ENCODE results near the gene HAUS8. TPM values are rescaled to one million over a fixed set of nuclear protein-coding genes. Genes with fewer than 3 reads are reported as not detected.
A peak's percentile ranks its signal among the peaks of the same experiment; 100 is the strongest.

Gene HAUS8
- total and polyA plus RNA-seq, 2 of the 4 experiments (the other 2 are of a cell fraction) = 3.4 to 14.2 TPM

DNA sequence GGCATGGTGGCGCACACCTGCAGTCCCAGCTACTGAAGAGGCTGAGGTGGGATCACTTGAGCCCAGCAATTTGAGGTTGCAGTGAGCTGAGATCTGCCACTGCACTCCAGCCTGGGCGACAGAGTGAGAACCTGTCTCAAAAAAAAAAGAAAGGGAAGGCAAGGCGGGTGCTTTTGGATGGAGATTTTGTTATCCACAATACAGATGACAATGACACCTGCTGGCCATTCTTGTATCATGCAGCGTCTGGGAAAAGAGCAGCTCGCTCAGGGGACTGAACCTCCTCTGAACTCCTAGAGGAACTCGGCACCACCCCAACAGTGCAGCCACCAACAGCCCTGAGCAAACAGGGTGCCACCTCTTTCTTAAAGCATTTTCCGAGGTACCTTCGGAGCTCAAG is 22.8 kb downstream of the HAUS8 start:
- H3K18ac ChIP-seq (ENCODE audit: low read depth, low read length) = no peak overlapping the region
- POLR2A ChIA-PET (ENCODE audit: unreplicated experiment) = interaction anchor here (0.5 kb wide), 1 partner anchor 265 kb away, joined by 10 read pairs; no protein-coding TSS in a partner anchor
- dilution Hi-C loops (cut with HindIII; ENCODE audit: low sequenced_read_pairs, unreplicated experiment) = no loop called here
- CTCF ChIA-PET = interaction anchor here (0.5 to 1.3 kb wide), 17 partner anchors 9 to 829 kb away, joined by 3 to 8 read pairs (median 4); no protein-coding TSS in a partner anchor
- H3K14ac ChIP-seq (replicated peaks; ENCODE audit: low read depth, low read length) = no peak overlapping the region
- no peak overlapping the region for H2BK20ac ChIP-seq (ENCODE audit: low read depth, low read length)
- in situ Hi-C loops (cut with MboI; ENCODE audit: low sequenced_read_pairs) = loop anchor here (5.0 kb wide), 1 partner anchor 280 kb away; no protein-coding TSS in a partner anchor
- no peak overlapping the region for H3K4me2 ChIP-seq (ENCODE audit: low read depth, low read length)
- H2BK15ac ChIP-seq (ENCODE audit: low read depth, low read length) = no peak overlapping the region
- H2AFZ ChIP-seq (replicated peaks; ENCODE audit: low read length, poor library complexity) = no peak overlapping the region
- H3K9me1 ChIP-seq (ENCODE audit: insufficient read depth, low read length) = peaks cover 5% of the 10 kb centered on the region; the same call in 1 of the 2 replicates
- H3K4ac ChIP-seq (ENCODE audit: low read depth, low read length) = no peak overlapping the region
- no peak overlapping the region for H3K4me3 ChIP-seq (ENCODE audit: insufficient read depth, low read depth, low read length)
- no peak overlapping the region for H2AK5ac ChIP-seq (ENCODE audit: low read depth, low read length)
- no peak overlapping the region for H2BK120ac ChIP-seq (ENCODE audit: low read depth, low read length)
- H3K23ac ChIP-seq (ENCODE audit: low read depth, low read length) = no peak overlapping the region
- H4K91ac ChIP-seq (ENCODE audit: insufficient read depth, low read depth, low read length) = no peak overlapping the region
- no peak overlapping the region for H2AK9ac ChIP-seq (replicated peaks; ENCODE audit: low read depth, low read length, poor library complexity)
- no peak overlapping the region for H4K5ac ChIP-seq (ENCODE audit: low read depth, low read length)
- WGBS, 2 experiments (ENCODE audit: extremely low coverage in 2 of 2, insufficient read length in 1 of 2) = 73% methylated on average over 5 of the region's 8 CpGs; no CpG with 5 or more reads in 1 of the 2 experiments
- H3K56ac ChIP-seq (ENCODE audit: extremely low read depth, insufficient read depth, low read length) = no peak overlapping the region
- DNase-seq (peak; percentile 59), ATAC-seq (ENCODE audit: low read depth) (peak; percentile 72)
- intact Hi-C loops (cut with micrococcal nuclease) = loop anchor here (1.0 to 2.0 kb wide), 3 partner anchors 274 to 338 kb away; no protein-coding TSS in a partner anchor
- BruUV-seq (replicated peaks) = no TSS peak
- TF ChIP-seq RAD21 (IDR thresholded peaks at IDR 0.05; ENCODE audit: low read length) (peak; percentile 68), POLR2A (IDR thresholded peaks at IDR 0.05; ENCODE audit: low read depth, low read length) (no peak), CEBPB (IDR thresholded peaks at IDR 0.05; ENCODE audit: low read depth, low read length) (no peak), MAZ (IDR thresholded peaks at IDR 0.05; ENCODE audit: borderline replicate concordance, low read depth, low read length) (no peak), MAFK (IDR thresholded peaks at IDR 0.05; ENCODE audit: low read depth, low read length) (no peak), BHLHE40 (IDR thresholded peaks at IDR 0.05; ENCODE audit: low read depth, low read length) (no peak), RFX5 (IDR thresholded peaks at IDR 0.05; ENCODE audit: low read depth, low read length) (no peak), CHD1 (IDR thresholded peaks at IDR 0.05; ENCODE audit: low read depth, low read length) (no peak), FOS (IDR thresholded peaks at IDR 0.05; ENCODE audit: low read depth, low read length) (no peak), SMC3 (IDR thresholded peaks at IDR 0.05; ENCODE audit: low read depth, low read length) (peak; percentile 74), NFE2L2 (IDR thresholded peaks at IDR 0.05; ENCODE audit: low read depth, low read length) (no peak), RCOR1 (IDR thresholded peaks at IDR 0.05; ENCODE audit: insufficient replicate concordance, low read length) (no peak), MXI1 (IDR thresholded peaks at IDR 0.05; ENCODE audit: borderline replicate concordance, low read depth, low read length) (no peak)
- TF ChIP-seq, protein P1, sequence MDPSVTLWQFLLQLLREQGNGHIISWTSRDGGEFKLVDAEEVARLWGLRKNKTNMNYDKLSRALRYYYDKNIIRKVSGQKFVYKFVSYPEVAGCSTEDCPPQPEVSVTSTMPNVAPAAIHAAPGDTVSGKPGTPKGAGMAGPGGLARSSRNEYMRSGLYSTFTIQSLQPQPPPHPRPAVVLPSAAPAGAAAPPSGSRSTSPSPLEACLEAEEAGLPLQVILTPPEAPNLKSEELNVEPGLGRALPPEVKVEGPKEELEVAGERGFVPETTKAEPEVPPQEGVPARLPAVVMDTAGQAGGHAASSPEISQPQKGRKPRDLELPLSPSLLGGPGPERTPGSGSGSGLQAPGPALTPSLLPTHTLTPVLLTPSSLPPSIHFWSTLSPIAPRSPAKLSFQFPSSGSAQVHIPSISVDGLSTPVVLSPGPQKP (IDR thresholded peaks at IDR 0.05; ENCODE audit: borderline replicate concordance, low read depth, low read length) = no peak
- TF ChIP-seq, protein P2, sequence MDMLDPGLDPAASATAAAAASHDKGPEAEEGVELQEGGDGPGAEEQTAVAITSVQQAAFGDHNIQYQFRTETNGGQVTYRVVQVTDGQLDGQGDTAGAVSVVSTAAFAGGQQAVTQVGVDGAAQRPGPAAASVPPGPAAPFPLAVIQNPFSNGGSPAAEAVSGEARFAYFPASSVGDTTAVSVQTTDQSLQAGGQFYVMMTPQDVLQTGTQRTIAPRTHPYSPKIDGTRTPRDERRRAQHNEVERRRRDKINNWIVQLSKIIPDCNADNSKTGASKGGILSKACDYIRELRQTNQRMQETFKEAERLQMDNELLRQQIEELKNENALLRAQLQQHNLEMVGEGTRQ (IDR thresholded peaks at IDR 0.05; ENCODE audit: low read depth, low read length) = no peak
- TF ChIP-seq, protein P3, sequence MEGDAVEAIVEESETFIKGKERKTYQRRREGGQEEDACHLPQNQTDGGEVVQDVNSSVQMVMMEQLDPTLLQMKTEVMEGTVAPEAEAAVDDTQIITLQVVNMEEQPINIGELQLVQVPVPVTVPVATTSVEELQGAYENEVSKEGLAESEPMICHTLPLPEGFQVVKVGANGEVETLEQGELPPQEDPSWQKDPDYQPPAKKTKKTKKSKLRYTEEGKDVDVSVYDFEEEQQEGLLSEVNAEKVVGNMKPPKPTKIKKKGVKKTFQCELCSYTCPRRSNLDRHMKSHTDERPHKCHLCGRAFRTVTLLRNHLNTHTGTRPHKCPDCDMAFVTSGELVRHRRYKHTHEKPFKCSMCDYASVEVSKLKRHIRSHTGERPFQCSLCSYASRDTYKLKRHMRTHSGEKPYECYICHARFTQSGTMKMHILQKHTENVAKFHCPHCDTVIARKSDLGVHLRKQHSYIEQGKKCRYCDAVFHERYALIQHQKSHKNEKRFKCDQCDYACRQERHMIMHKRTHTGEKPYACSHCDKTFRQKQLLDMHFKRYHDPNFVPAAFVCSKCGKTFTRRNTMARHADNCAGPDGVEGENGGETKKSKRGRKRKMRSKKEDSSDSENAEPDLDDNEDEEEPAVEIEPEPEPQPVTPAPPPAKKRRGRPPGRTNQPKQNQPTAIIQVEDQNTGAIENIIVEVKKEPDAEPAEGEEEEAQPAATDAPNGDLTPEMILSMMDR (conservative IDR thresholded peaks at IDR 0.05; ENCODE audit: low read depth, low read length) = peak; percentile 63
- H3K9me3 ChIP-seq (ENCODE audit: control insufficient read depth, insufficient read depth, low read length) = no peaks in the 10 kb centered on the region
- peaks cover 6% of the 10 kb centered on the region for H3K4me1 ChIP-seq (ENCODE audit: control insufficient read depth, insufficient read depth, low read length)
- H4K8ac ChIP-seq (ENCODE audit: low read depth in 2 of 2, low read length in 2 of 2) = no peak overlapping the region
- H3K27me3 ChIP-seq (ENCODE audit: control insufficient read depth, insufficient read depth, low read length) = no peaks in the 10 kb centered on the region
- H3K27ac ChIP-seq (ENCODE audit: insufficient read depth, low read length) = no peak overlapping the region
- 0 out of 4 replicates have a peak, but pooled peaks cover 0 to 4% of the 10 kb centered on the region in 2 experiments for H3K79me1 ChIP-seq (ENCODE audit: low read depth in 1 of 2, low read length in 2 of 2)
- H3K9ac ChIP-seq (ENCODE audit: low read depth, low read length) = no peak overlapping the region
- H2BK5ac ChIP-seq (ENCODE audit: low read depth, low read length, poor library complexity, severe bottlenecking) = no peak overlapping the region
- no peaks in the 10 kb centered on the region for H4K20me1 ChIP-seq (ENCODE audit: insufficient read depth, low read length)
- H3K36me3 ChIP-seq (ENCODE audit: control insufficient read depth, insufficient read depth, low read length) = peaks cover 15% of the 10 kb centered on the region
